Measurements from ENCODE around the gene TCHP. TPM values are rescaled to one million over a fixed set of nuclear protein-coding genes. Genes with fewer than 3 reads are reported as not detected.

The TCHP gene, protein sequence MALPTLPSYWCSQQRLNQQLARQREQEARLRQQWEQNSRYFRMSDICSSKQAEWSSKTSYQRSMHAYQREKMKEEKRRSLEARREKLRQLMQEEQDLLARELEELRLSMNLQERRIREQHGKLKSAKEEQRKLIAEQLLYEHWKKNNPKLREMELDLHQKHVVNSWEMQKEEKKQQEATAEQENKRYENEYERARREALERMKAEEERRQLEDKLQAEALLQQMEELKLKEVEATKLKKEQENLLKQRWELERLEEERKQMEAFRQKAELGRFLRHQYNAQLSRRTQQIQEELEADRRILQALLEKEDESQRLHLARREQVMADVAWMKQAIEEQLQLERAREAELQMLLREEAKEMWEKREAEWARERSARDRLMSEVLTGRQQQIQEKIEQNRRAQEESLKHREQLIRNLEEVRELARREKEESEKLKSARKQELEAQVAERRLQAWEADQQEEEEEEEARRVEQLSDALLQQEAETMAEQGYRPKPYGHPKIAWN
- 10 to 100 TPM; 28.6 to 34.2 TPM for total RNA-seq

DNA sequence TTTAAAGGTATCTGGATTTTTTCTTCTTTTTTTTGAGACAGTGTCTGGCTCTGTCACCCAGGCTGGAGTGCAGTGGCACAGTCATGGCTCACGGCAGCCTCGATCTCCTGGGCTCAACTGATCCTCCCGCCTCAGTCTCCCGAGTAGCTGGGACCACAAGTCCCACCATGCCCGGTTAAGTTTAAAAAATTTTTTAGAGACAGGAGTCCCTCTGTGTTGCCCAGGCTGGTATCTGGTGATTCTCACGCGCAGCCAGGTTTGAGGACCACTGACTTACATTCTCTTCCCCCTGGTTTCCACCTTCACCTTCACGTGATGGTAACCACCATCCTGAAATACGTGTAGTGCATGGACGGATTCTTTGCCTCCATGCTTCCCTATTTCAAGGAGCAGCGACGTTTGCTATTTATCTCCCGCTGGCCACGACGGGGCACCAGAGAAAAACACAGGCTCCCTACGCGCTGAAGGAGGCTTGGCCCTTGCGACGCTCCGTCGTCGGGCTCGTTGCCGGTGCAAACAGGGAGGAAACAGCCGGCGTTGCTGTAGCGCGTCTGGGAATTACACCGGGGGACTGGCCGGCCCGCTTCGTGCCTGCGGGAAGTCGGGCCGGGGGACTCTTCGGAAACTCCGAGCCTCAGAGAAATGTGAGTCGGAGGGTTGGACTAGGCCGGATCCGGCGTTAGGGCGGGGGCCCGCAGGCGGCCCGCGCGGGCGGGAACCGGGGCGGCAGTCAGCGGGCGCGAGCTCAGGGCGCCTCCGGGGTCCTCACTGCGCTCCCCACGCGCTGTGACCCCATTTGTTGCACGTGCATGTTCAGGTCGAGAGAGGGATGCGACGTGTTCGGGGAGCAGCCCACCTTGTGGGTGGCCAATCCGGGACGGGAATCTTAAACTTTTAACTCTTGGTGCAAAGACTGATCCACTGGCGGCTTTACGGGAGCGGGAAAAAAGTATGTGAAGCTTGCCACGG, at the start of gene TCHP:
TSS of gene TCHP (plus strand) at position 492 of the 969 bp plus-strand sequence. CDS start 2,753 bp downstream, outside the sequence.

DNA sequence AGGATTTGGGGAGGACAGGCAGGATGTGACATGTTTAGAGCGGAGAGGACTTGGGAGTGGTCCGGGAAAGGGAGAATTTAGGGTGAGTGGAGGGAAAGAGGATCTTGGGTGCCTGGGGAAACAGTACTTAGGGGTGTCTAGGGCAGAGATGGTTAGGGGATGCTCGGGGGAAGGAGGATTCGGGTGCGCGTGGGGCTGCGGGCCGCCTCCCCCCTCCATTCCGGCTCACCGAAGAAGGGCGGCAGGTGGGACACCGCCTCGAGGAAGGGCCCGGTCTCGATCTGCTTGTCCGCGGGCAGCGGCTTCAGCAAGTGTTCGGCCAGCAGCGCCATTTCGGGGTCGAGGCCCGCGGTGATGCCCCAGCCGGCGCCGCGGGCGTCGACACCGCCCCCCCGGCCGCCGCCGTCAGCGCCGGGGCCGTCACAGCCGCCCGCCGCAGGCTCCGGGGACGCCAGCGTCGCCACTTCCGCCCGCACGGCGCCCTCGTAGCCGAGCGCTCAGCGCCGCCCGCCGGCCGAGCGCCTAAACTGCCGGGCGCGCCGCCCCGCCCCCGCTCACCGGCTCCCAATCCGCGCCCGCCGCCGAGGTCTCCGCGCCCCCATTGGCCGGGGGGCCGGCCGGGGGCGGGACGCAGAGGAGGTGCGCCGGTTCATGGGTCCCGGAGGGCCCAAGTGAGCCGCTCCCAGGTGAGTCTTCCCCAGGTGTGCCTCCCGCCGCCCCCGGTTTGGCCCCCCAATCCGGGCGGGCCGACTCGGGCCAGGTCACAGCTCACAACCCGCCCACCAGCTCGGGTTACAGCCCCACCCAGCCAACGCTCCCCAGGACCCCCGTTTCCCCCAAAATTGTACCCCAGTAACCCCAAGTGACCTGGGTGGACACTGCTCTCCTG, 19.8 kb upstream of the TCHP start, which contains the start of gene GLTP:
TSS of gene GLTP (minus strand) at position 499 of the 889 bp plus-strand sequence. CDS start at position 332, 167 bp downstream.

Other genes with a start within 250 kb of the TCHP start
- gene FAM222A, start 186.4 kb upstream of the TCHP start, total RNA-seq, result under 1 TPM; 0.58 to 0.60 TPM
- not detected for gene TRPV4, start 66.9 kb upstream of the TCHP start, total RNA-seq
- gene GLTP, start 19.7 kb upstream of the TCHP start, total RNA-seq, result 10 to 100 TPM; 21.4 to 23.0 TPM
- 100 to 1,000 TPM; 108 to 110 TPM for gene GIT2, start 96.1 kb downstream of the TCHP start, total RNA-seq
- gene ANKRD13A, start 99.2 kb downstream of the TCHP start, total RNA-seq, result 10 to 100 TPM; 78.3 TPM
- 10 to 100 TPM; 29.8 to 31.7 TPM for gene C12orf76, start 148.2 kb downstream of the TCHP start, total RNA-seq
- gene IFT81, start 224.1 kb downstream of the TCHP start, total RNA-seq, result 1 to 10 TPM; 2.1 to 2.4 TPM

All from activated naive CD4-positive, alpha-beta T cell treated with anti-CD3 and anti-CD28 coated beads, Interleukin-2, amount 10 ng/mL, durations not matched to agents 5 hours and 36 hours (primary cell).